ENCODE data around the gene DUSP7.
"Not testable (repeated sequence)": the region's sequence is repeated elsewhere in the genome, so short reads cannot be mapped to it uniquely, and the experiment has no call there.

DUSP7 gene

DNA sequence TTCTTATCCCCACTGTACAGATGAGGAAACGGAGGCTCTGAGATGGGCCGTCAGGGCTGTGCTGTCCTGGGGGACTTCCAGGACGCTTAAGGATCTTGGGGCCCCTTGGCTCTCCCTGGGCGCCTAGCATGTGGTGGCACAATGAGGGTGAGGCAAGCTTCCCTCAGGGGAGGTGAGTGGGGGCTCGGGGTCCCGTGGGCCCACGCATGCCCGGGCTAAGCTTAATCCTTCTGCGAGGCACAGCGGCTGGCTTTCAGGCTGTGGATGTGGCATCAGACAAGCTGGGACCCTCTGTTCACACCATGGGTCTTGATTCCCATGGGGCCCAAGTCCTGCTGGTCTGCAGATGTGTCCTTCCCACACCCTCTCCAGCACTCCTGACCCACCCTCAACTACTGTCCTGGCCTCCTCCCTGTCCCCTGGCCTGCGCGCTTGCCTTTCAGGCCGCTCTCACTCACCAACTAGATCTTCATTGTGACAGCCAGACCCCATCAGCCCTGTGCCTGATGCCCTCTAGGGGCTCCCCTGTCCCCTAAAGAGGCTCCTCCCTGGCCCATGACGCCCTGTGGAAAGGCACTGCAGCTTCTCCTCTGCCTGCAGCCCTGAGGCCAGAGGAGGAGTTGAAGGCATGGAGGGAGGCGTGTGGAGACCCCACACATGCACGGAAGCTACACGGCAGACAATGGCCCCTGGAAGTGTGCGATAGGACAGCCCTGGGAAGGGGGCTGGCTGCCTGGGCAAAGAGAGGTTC is 11.3 kb downstream of the DUSP7 start:
- DNase-seq: no peak

DNA sequence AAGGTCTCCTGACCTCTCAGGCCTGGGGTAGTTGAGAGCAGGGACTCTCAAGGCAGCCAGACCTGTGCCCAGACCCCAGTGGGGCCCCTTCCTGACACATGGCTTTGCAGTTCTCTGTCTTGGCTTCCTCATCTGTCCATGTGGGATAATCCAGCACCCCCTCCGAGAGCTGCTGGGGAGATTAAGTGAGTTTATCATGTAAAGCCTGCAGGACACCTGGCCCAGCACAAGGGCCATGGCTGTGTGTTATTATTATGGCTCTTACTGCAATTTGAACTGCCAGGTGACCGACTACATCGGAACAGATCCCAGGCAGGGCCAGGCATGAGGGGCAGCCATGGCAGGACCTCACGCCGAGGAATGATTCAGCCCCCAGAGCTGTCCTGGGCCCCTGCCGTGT is 12.6 kb downstream of the DUSP7 start:
- DNase-seq: no peak

DNA sequence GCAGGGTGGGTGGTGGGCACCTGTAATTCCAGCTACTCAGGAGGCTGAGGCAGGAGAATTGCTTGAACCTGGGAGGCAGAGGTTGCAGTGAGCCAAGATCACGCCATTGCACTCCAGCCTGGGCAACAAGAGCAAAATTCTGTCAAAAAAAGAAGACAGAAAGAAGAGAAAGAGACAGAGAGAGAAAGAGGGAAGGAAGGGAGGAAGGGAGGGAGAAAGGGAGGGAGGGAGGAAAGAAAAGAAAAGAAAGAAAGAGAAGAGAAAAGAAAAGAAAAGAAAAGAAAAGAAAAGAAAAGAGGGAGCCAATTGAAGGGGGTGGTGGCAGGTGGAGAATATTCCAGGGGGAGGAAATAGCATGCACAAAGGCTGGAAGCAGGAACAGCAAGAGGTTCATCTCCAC is 13.3 kb downstream of the DUSP7 start:
- not testable (repeated sequence) for DNase-seq

GRCh38 chr3:52041118-52041731 is 15.1 kb downstream of the DUSP7 start:
- no peak for DNase-seq

DNA sequence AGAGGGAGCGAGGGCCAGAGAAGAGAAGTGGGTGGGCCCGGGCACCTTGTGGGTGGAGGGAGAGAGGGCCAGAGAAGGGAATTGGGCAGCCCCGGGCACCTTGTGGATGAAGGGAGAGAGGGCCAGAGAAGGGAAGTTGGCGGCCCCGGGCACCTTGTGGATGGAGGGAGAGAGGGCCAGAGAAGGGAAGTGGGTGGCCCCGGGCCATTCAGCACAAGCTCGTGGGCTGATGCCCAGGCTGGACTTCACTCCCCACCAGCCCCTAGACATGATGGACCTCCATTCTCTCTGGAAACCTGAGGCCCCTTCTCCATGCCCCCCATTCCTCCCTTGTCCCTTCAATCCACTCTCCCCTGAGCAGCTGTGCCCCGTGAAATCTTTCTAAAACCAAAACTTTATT is 15.8 kb downstream of the DUSP7 start:
- DNase-seq: no peak

DNA sequence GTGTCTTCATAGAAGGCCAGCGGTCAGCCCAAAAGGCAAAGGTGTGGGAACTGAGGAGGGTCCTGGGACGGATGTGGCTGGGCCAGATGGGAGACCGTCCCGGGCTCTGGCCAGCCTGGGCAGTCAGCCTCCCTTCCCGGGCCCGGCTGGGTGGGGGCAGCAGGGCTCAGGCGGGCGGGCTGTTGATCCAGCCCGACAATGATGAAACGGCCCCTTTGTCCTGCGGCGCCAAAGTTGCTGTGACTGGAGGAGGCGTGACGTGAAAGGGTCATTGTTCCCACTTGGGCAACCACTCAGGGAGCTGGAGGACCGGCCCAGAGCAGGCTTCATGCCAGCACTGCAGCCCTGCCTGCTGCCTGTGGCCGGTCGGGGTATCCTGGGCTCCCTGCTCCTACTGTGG is 16.5 kb downstream of the DUSP7 start:
- DNase-seq: no peak

DNA sequence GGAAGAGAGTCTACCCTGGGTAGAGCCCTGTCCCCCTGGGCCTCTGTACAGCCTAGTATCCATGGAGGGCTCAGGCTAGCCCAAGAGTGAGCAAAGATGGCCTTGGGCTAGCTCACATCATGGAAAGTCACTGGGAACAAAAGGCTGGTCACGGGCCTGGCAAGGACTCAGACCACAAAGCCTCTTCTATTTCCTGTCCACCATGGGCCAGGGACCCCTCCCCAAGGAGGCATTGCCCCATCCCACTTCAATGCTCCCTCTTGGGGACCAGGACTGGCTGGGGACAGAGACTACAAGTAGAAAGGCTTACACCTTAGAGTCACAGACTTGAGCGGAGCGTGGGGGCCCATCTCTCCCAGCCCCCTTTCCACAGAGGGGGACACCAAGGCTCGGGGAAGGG is 16.9 kb downstream of the DUSP7 start:
- DNase-seq: no peak

DNA sequence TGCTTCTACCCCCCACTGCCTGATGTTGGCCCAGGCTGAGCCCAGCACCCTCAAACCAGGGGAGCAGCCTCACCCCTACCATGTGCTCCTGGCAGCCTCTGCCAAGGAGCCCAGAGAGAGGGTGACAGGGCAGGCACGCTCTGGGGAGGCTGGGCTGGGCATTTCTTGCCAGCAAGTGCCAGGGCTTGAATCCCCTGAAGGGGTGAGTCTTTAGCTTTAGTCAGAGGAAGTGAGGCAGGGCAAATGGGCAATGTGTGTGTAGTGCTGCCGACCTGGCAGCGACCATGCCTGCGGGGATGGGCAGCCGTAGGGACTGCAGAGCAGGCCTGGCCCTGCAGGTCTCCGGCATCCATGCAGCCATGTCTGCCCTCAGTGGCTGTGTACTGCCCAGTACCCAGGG is 18.1 kb downstream of the DUSP7 start:
- no peak for DNase-seq

DNA sequence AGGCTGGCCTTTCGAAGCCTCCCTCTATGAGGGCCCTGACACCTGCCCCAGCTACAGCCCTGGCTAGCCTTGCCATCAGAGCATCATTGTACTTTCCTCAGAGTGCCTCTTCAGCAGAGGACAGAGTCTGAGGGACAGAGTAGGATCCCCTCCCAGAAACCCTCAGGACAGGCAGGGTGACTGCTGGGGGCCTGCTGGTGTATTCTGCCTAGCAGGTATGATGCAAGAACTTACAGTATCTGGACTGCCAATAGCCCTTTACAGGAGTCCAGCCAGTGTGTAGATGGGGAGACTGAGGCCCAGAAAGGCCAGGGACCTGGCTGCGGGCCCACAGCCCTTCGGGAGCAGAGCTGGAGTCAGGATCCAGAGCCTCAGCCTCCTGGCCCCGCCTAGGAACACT is 19.1 kb downstream of the DUSP7 start:
- no peak for DNase-seq

DNA sequence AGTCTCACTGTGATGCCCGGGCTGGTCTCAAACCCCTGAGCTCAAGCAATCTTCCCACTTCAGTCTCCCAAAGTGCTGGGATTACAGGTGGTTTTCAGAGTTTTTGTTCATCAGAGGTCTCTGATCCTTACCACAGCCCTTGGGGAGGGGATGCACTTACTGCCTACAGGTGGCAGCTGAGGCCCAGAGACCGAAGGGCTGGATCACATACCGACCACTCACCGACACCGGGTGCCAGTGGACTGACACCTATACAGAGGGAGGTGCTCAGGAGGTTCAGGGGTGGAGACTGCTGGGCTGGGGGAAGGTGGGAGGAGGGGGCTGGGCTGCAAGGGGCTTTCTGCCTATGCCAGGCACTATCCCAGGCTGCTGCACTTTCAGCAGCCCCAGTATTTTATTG is 19.5 kb downstream of the DUSP7 start:
- DNase-seq: no peak

- DNase-seq: no peak
Measured at GRCh38 chr3:52036222-52036694, 20.1 kb downstream of the DUSP7 start.

DNA sequence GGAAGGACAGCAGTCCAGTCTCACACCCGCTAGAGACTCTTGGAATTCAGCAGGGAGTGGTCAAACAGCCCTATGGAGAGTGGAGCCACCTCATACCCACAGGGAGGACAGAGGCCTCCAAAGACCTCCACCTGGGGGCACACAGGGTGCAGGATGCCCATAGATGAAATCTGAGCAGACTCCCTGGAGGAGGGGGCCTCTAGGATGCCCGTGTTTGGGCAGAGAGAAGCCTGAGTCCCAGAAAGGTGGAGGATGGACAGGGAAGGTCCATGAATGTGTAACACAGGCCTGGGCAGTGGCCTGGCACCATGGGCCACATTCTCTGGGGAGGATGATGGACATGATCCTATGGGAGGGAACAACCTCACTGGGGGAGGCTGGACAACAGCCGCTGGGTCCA is 21.7 kb downstream of the DUSP7 start:
- DNase-seq: no peak

GRCh38 chr3:52034212-52034611 is 22.2 kb downstream of the DUSP7 start:
- no peak for DNase-seq

- not testable (repeated sequence) for DNase-seq
Measured at GRCh38 chr3:52033748-52034147, 22.6 kb downstream of the DUSP7 start.

DNA sequence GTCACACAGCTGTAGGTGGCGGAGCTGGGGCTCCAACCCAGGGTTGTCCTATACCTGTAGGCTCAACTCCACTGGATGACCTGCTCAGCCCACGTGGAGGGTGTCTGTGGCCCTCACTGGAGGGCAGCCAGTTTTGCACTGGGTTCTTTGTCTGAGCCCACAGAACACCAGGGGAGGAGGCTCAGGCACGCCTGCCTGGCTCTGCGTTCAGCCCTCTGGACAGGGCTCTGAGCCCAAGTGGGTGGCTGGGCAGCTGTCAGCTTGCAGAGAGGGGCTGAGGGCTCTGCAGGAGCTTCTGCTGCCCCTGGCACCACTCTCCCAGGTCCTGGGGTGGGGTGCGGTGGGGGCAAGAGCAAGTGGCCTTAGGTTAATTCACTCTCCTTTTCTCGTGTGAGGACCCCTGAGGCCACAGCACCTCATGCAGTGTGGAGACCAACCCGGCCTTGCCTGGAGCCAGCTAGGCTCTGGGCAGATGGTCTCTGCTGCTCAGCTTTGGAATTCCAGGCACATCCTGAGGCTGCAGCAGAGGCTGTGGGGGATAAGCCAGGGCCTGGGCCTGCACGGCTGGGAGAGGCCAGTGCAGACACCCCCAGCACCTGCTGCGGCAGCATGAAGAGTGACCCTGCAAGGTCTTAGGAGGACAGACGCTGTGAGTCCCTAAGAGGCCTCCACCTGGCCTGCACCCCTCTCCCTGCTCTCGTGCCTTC is 23.5 kb downstream of the DUSP7 start:
- DNase-seq: no peak

DNA sequence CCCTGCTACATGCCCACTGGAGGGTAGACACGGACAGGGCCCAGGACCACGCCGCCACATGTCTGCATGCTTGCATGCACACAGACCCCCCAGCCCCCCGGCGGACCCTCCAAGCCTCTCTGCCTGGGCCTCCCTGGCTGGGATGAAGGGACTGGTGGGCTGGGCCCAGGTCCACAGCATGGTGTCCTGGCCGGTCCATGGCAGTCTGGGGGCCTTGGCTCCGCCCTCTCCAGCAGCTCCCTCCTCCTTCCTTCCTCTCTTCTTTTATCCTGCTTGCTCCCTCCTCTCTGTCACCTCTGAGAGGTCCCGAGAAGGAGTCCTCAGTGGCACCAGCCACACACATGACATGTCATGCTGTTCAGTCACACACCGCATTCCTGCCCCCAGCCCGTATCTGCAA is 24.5 kb downstream of the DUSP7 start:
- DNase-seq: no peak

DNA sequence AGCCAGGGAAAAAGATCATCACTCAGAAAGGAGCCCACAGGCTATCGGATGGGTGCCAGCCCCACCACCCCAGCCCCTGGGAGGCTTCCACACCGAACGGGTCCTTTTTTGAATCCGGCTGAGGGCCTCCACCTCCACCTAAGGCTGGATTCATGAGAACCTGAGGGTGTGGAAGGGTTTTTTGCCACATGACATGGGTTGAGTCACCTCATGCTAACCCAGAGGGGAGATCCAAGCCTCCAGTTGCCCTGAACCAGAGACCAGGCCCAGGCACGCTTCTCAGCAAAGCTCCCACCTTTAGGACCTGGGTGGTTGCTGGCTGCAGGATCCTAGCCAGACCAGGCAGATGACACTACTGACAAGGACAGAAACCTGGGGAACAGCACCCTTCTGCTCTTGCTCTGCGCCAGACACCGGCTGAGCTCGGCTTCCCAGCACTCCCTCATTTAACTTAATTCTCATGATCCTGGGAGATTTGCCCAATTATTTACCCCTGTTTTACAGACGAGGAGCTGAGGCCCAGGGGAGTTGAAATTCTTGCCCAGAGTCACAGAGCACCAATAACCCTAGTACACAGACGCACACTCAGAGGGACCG is 25.6 kb downstream of the DUSP7 start:
- DNase-seq: no peak

GRCh38 chr3:52029535-52029934 is 26.8 kb downstream of the DUSP7 start:
- DNase-seq: no peak

- DNase-seq: no peak
Measured at GRCh38 chr3:52029053-52029452, 27.3 kb downstream of the DUSP7 start.

GRCh38 chr3:52028572-52028971 is 27.8 kb downstream of the DUSP7 start:
- no peak for DNase-seq

DNA sequence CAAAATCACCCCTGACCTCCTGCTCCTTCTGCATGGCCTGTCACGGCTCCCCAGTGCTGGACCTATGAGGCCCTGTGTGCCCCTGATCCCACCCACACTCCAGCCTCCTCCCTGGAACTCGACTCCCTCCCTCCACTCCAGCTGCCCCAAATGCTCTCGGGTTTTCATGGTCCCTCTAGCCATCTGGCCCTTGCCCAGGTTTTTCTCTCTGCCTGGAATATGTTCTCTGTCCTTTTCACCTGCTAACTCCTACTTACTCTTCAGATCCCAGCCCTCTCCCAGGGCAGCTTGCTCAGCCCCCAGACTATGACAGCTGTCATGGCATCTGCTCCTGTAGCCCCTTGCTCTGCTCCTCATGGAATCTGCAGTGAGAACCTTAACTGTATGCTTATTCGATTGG is 30.3 kb downstream of the DUSP7 start:
- no peak for DNase-seq

DNA sequence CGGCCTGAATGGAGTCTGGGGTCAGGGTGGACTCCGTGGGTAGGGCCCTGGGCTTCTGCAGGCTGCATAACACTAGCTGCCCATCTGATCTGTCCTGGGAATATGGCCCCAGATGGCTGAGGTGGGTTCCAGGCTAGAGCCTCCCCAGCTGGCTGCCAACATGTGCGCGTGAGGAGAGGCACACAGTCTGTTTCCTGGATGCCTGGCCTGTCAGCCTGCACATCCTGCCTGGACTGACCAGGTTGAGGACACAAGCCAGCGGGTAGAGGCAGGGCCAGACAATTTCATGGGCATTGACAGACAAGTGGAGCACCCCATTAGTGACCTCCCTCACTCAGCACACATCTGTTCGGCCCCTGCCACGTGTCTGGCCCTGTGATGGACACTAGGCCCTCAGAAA is 30.9 kb downstream of the DUSP7 start:
- DNase-seq: no peak

GRCh38 chr3:52024765-52025452 is 31.5 kb downstream of the DUSP7 start:
- DNase-seq: no peak

All from NCI-H1436 (cell line).